ENCODE data around the gene MSI2. TPM values are rescaled to one million over a fixed set of nuclear protein-coding genes. Genes with fewer than 3 reads are reported as not detected.

The MSI2 gene
- polyA plus RNA-seq, 1 of the 3 experiments (the other 2 are of a cell fraction) = 24.1 TPM

DNA sequence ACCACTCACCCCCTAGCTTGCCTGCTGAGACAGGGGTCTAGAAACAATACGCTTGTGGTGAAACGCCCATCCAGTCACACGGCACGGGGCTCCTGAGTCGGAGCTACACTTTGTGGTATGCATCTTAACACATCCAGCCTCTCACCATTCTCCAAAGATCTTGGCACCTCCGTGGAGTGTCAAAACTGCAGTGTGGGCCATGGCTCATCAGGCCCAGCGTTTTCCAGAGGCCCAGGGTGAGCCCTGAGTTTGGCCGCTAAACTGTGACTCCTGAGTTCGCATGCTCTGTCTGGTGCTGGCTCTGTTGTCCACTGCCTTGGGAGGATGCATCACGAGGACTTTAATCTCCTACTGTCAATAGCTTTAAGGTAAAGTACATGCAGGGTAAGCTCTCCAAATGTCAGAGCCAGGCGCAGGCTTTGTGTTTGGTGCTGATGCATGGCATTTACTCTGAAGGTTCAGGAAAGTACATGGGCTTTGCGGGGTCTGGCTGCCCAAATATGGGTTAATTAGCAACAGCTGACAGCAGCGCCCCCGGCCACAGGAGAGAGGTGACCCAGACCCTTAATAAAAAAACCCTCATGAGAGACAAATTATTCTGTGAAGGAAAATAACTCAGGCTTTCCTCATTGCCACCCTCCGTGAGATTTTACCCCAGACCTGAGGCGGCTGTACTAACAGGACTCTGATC lies 370.3 kb downstream of the MSI2 start:
- CTCF ChIA-PET = interaction anchor here (0.6 to 11.2 kb wide), 10 partner anchors 9 to 207 kb away, joined by 3 to 100 read pairs (median 5); no protein-coding TSS in a partner anchor

DNA sequence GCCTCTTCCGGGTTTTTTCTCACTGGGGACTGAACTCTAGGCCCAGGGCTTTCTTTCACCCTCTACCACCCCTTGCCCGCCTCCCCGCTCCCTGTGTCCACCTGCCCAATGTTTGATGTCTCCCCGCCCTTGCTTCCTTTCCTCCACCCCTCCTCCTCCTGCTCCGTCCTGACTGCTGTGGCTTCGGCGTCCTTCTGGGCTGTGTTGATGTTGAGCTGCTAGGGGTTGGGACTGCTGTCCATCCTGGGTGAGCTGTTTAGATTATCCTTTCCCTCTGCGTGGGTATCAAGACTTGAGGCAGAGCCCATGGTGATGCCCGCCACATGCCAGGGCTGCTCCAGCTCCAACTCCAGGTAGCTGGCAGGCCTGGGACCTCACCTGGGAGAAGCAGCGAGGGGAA lies 371.3 kb downstream of the MSI2 start:
- Histone ChIP-seq H3F3A (replicated peaks; ENCODE audit: insufficient read depth) (peaks cover 8% of the 10 kb centered on the region), H3K9ac (no peak overlapping the region), H3K9me2 (no peaks in the 10 kb centered on the region), H4K20me1 (ENCODE audit: insufficient read depth) (no peaks in the 10 kb centered on the region), H3K27me3 (ENCODE audit: insufficient read depth) (no peaks in the 10 kb centered on the region), H2AFZ (ENCODE audit: low read depth) (no peak overlapping the region), H3K9me3 (no peaks in the 10 kb centered on the region), H3K4me3 (ENCODE audit: low read depth in 2 of 2, low read length in 1 of 2) (no peak overlapping the region), H3K27ac (ENCODE audit: low read depth in 2 of 2, low read length in 1 of 2) (peak overlapping the region in 1 of 2 experiments; percentile 100; a peak in 1 of 4 replicates), H3K79me2 (ENCODE audit: insufficient read depth) (no peaks in the 10 kb centered on the region), H3K4me1 (ENCODE audit: control insufficient read depth in 1 of 2, insufficient read depth in 2 of 2, low read depth in 1 of 2, low read length in 1 of 2) (peaks cover 19 to 50% of the 10 kb centered on the region in 2 experiments), H3K36me3 (replicated peaks in 1 of 2; ENCODE audit: control insufficient read depth in 1 of 2, insufficient read depth in 2 of 2, low read length in 1 of 2) (peaks cover 0 to 11% of the 10 kb centered on the region in 2 experiments), H3K4me2 (no peak overlapping the region)
- ChIA-PET POLR2A (interaction anchor here (0.9 to 1.5 kb wide), 3 partner anchors 11 to 44 kb away, joined by 3 to 4 read pairs (median 4); no protein-coding TSS in a partner anchor), CTCF (interaction anchor here (0.8 to 11.2 kb wide), 7 partner anchors 8 to 156 kb away, joined by 3 to 100 read pairs (median 3); no protein-coding TSS in a partner anchor)
- TF ChIP-seq GABPA (IDR thresholded peaks at IDR 0.05; ENCODE audit: low read depth) = no peak
- no peak for DNase-seq
- 97% methylated on average over 10 of the region's 10 CpGs for WGBS (ENCODE audit: low lambda C conversion rate)

More for the DNA sequence above, 370.3 kb downstream of the MSI2 start:
- 89% methylated on average over 16 of the region's 16 CpGs for WGBS (ENCODE audit: low lambda C conversion rate)
- TF ChIP-seq, protein P1, sequence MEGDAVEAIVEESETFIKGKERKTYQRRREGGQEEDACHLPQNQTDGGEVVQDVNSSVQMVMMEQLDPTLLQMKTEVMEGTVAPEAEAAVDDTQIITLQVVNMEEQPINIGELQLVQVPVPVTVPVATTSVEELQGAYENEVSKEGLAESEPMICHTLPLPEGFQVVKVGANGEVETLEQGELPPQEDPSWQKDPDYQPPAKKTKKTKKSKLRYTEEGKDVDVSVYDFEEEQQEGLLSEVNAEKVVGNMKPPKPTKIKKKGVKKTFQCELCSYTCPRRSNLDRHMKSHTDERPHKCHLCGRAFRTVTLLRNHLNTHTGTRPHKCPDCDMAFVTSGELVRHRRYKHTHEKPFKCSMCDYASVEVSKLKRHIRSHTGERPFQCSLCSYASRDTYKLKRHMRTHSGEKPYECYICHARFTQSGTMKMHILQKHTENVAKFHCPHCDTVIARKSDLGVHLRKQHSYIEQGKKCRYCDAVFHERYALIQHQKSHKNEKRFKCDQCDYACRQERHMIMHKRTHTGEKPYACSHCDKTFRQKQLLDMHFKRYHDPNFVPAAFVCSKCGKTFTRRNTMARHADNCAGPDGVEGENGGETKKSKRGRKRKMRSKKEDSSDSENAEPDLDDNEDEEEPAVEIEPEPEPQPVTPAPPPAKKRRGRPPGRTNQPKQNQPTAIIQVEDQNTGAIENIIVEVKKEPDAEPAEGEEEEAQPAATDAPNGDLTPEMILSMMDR (IDR thresholded peaks at IDR 0.05) = no peak
- TF ChIP-seq EP300 (IDR thresholded peaks at IDR 0.05; ENCODE audit: borderline replicate concordance in 1 of 2, low read depth in 1 of 2, low read length in 1 of 2) (peak in 1 of 2 experiments; percentile 56; a peak in 2 of 4 replicates), GATA2 (CRISPR knock-in tag; IDR thresholded peaks at IDR 0.05) (no peak), NFIC (IDR thresholded peaks at IDR 0.05; ENCODE audit: borderline replicate concordance) (no peak), MXI1 (IDR thresholded peaks at IDR 0.05; ENCODE audit: low read depth, low read length) (peak; percentile 48; the same call in 1 of the 2 replicates), SIN3A (IDR thresholded peaks at IDR 0.05; ENCODE audit: borderline replicate concordance, low read depth, low read length) (no peak)
- Histone ChIP-seq H2AFZ (ENCODE audit: low read depth) (no peak overlapping the region), H3K9me2 (no peaks in the 10 kb centered on the region), H4K20me1 (ENCODE audit: insufficient read depth) (no peaks in the 10 kb centered on the region), H3F3A (replicated peaks; ENCODE audit: insufficient read depth) (peaks cover 17% of the 10 kb centered on the region), H3K27ac (ENCODE audit: low read depth in 2 of 2, low read length in 1 of 2) (peak overlapping the region in 1 of 2 experiments; percentile 100; a peak in 2 of 4 replicates), H3K36me3 (replicated peaks in 1 of 2; ENCODE audit: control insufficient read depth in 1 of 2, insufficient read depth in 2 of 2, low read length in 1 of 2) (peaks cover 0 to 7% of the 10 kb centered on the region in 2 experiments), H3K4me1 (ENCODE audit: control insufficient read depth in 1 of 2, insufficient read depth in 2 of 2, low read depth in 1 of 2, low read length in 1 of 2) (peaks cover 27 to 59% of the 10 kb centered on the region in 2 experiments), H3K4me2 (no peak overlapping the region), H3K9me3 (no peaks in the 10 kb centered on the region), H3K9ac (no peak overlapping the region), H3K4me3 (ENCODE audit: low read depth in 2 of 2, low read length in 1 of 2) (no peak overlapping the region), H3K79me2 (ENCODE audit: insufficient read depth) (no peaks in the 10 kb centered on the region), H3K27me3 (ENCODE audit: insufficient read depth) (no peaks in the 10 kb centered on the region)
- DNase-seq = peak; percentile 72
- POLR2A ChIA-PET = interaction anchor here (0.9 to 1.7 kb wide), 6 partner anchors 12 to 45 kb away, joined by 3 to 8 read pairs (median 4); no protein-coding TSS in a partner anchor
